NCI-H1417 treated with DMSO at 0.1 percent for 48 hours (cell line): Measurements from ENCODE around the gene HYCC2.
"Not testable (repeated sequence)": the region's sequence is repeated elsewhere in the genome, so short reads cannot be mapped to it uniquely, and the experiment has no call there.

Experiments
- DNase-seq: peaks from one replicate; lab custom pipeline; 2025; lab: John Stamatoyannopoulos, UW

The HYCC2 gene

GRCh38 chr2:201072201-201072530 lies 695 bp upstream of the HYCC2 start:
- DNase-seq: peak; percentile 68

GRCh38 chr2:201070948-201071478 lies 458 bp downstream of the HYCC2 start:
- DNase-seq: no peak

- DNase-seq: no peak
These were observed 6.6 kb downstream of the HYCC2 start for GRCh38 chr2:201064797-201065329.

GRCh38 chr2:201063516-201063915 lies 8.0 kb downstream of the HYCC2 start:
- not testable (repeated sequence) for DNase-seq

- DNase-seq: no peak
These were observed 11.3 kb downstream of the HYCC2 start for GRCh38 chr2:201059961-201060755.

- no peak for DNase-seq
These were observed 12.6 kb downstream of the HYCC2 start for GRCh38 chr2:201058914-201059313.

- no peak for DNase-seq
These were observed 13.7 kb downstream of the HYCC2 start for GRCh38 chr2:201057715-201058248.

GRCh38 chr2:201057087-201057521 lies 14.4 kb downstream of the HYCC2 start:
- DNase-seq: no peak

- no peak for DNase-seq
These were observed 22.0 kb downstream of the HYCC2 start for GRCh38 chr2:201049455-201049854.

GRCh38 chr2:201046881-201047280 lies 24.6 kb downstream of the HYCC2 start:
- no peak for DNase-seq

GRCh38 chr2:201043050-201043449 lies 28.4 kb downstream of the HYCC2 start:
- DNase-seq: not testable (repeated sequence)

GRCh38 chr2:201042451-201042850 lies 29.0 kb downstream of the HYCC2 start:
- not testable (repeated sequence) for DNase-seq

- DNase-seq: no peak
These were observed 30.4 kb downstream of the HYCC2 start for GRCh38 chr2:201040867-201041628.

GRCh38 chr2:201038855-201039254 lies 32.6 kb downstream of the HYCC2 start:
- DNase-seq: no peak

GRCh38 chr2:201038361-201038760 lies 33.1 kb downstream of the HYCC2 start:
- not testable (repeated sequence) for DNase-seq

GRCh38 chr2:201034355-201034754 lies 37.1 kb downstream of the HYCC2 start:
- not testable (repeated sequence) for DNase-seq

GRCh38 chr2:201024518-201024917 lies 47.0 kb downstream of the HYCC2 start:
- no peak for DNase-seq

GRCh38 chr2:201021914-201022313 lies 49.6 kb downstream of the HYCC2 start:
- DNase-seq: no peak
